Activated CD8-positive, alpha-beta memory T cell treated with anti-CD3 and anti-CD28 coated beads for 1 hour (primary cell): ENCODE measurements around the gene LSR.

Experiments
- DNase-seq, 2 donors: peaks; one replicate each; pipeline ENCODE4 v3.0.0-alpha.2; 2020; ENCODE audit warnings: low read depth in 1 of 2; ENCODE audit errors: extremely low read depth in 1 of 2

The LSR gene

DNA sequence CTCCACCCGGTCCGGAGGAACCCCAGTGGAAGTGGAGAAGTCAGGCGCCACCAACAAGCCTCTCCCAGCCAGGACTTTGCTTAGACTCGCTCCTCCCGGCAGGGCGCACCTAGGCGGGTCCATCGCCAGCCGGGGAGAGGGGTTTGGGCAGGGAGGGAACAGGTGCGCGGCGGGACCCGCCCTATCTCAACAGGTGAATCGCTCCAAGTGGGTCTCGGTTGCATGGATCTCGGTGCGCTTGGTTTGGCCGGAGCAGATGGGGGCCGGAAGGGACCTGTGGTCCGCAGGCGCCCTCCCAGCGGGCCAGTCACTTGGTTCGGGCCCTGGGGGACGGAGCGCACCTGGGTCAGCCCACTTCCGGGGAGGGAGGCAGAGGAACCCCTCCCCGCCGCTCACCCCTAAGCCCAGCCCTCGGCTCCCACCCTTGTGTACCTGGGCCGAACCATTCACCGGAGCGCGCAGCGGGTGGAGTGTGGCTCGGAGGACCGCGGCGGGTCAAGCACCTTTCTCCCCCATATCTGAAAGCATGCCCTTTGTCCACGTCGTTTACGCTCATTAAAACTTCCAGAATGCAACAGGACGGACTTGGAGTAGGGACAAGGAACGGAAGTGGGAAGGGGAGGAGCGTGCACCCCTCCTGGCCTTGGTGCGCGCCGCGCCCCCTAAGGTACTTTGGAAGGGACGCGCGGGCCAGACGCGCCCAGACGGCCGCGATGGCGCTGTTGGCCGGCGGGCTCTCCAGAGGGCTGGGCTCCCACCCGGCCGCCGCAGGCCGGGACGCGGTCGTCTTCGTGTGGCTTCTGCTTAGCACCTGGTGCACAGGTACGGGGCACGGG, at the start of gene LSR:
LSR (plus strand) TSS at position 693 of the 836 bp plus-strand sequence; CDS start at position 714, 21 bp downstream.
- DNase-seq: peak; percentile 63 to 68

- DNase-seq: no peak
These were observed 49.3 kb upstream of the LSR start for GRCh38 chr19:35199481-35199880.

GRCh38 chr19:35202722-35203688, 45.8 kb upstream of the LSR start:
- no peak for DNase-seq

- DNase-seq: no peak
These were observed 43.7 kb upstream of the LSR start for GRCh38 chr19:35204799-35205732.

DNA sequence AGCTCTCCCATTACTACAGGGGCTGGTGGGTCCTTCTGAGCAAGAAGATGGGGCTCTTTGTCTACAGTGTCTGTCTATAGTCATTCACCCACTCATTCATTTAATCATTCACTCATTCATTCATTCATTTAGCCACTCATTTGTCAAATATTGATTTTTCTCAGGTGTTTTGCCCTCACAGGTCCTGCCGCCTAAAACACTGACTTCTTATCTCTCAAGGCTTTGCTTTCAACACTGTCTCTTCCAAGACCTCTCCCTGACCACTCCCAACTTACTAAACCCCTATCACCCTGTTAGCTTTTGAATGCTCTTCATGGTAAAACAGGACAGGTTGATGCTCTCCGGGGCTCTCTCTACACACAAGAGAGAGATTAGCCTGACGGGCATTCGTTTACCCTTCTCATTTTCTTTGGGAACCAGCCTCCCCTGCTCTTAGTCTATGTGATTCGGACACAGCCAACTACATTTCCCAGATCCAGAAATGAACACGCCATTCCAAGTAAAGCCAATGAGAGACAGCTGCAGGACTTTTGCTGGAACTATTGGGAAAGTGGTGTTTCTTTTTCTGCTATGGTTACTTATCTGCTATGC, 43.0 kb upstream of the LSR start:
- DNase-seq: no peak

- DNase-seq: peak in 1 of 2 donors; percentile 27
These were observed 42.4 kb upstream of the LSR start for GRCh38 chr19:35206379-35206778.

GRCh38 chr19:35206855-35207254, 41.9 kb upstream of the LSR start:
- no peak for DNase-seq

GRCh38 chr19:35207391-35207871, 41.4 kb upstream of the LSR start:
- no peak for DNase-seq

- no peak for DNase-seq
These were observed 40.7 kb upstream of the LSR start for GRCh38 chr19:35208121-35208520.

DNA sequence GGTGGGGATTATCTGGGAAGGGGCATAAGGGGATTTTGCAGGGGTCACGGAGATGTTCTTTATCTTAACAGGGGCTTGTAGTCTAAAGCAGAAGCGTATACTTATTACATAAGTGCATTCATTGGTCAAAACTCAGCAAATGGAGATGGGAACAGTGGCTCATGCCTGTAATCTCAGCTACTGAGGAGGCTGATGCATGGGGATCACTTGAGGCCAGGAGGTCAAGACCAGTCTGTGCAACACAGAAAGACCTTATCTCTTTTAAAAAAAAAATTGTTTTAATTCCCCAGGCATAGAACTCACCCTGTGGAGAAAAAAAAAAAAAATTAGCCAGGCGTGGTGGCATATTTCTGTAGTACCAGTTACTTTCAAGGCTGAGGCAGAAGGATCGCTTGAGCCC, 39.2 kb upstream of the LSR start:
- DNase-seq: no peak

- DNase-seq: peak; percentile 58 to 71
These were observed 37.1 kb upstream of the LSR start for GRCh38 chr19:35211545-35212230.

GRCh38 chr19:35212241-35212640, 36.6 kb upstream of the LSR start:
- no peak for DNase-seq

GRCh38 chr19:35213663-35214632, 34.9 kb upstream of the LSR start:
- peak; percentile 52 to 74 for DNase-seq

DNA sequence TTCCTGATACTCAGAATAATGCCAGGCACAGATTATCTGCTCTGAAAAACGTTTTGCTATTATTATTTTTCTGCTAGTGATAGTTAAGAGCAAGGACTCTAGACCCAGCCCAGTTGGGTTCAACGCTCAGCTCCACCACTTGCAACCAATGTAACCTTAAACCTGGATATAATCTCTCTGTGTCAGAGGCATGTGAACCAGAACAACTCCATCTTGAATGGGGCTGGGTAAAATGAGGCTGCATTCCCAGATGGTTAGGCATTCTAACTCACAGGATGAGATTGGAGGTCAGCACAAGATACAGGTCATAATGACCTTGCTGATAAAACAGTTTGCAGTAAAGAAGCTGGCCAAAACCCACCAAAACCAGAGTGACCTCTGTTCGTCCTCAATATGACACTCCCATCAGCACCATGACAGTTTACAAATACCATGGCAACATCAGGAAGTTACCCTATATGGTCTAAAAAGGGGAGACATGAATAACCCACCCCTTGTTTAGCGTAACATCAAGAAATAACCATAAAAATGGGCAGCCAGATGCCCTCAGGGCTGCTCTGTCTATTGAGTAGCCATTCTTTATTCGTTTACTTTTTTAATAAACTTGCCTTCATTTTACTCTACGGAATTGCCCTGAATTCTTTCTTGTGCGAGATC, 33.9 kb upstream of the LSR start:
- no peak for DNase-seq

DNA sequence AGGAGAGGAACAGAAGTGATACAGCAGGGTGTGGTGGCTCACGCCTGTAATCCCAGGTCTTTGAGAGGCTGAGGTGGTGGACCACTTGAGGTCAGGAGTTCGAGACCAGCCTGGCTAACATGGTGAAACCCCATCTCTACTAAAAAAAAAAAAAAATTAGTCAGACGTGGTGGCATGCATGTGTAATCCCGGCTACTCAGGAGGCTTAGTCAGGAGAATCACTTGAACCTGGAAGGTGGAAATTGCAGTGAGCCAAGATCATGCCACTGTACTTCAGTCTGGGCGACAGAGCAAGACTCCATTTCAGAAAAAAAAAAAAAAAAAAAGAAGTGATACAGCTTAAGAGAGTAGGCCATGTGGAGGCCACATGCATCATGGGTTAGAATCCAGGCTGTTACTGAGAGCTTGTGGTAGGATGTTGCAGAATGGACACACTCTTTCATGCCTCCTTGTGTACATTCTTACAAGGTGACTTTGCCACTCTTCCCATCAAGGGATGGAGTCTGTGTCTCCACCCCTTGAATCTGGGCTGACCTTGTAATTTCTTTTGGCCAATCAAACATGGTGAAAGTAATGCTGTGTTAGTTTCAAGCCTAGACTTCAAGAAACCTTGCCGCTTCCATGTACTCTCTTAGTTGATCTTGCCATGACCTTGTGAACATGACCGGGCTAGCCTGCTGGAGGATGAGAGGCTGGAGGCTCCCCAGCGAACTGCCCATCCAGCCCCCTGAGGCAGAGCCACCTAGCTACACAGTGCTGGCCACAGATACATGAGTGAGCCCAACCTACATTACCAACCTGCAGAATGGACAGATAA, 32.6 kb upstream of the LSR start:
- no peak for DNase-seq

DNA sequence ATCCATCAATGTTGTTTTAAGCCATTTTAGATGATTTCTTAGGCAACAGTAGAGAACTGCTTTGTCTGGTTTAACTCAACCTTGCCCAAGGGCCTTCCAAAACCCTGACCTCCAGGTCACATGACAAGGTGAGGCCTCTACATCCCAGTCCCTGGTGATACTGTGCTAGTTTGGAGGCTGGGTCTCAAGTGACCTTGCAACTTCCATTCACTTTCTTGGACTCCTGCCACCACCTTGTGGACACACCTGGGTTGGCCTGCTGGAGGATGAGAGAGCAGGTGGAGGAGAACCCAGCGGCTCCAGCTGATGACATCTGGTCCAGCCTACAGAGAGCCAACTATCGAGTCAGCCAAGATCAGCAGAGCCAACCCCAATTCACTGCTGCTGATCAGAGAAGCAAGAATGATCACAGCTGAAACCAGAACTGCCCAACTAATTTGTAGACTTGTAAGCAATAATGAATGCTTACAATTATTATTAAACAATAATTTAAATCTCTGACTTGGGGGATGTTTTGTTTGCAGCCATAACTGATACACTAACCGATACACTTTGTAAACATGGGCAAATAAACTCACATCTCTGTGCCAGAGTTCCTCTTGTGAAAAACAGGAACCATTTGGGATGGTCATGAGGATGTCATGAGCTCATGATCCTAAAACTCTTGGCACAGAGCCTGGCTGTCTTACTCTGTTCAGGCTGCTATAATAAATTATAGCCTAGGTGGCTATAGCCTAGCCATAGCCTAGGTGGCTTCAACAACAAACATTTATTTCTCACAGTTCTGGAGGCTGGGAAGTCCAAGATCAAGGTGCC, 31.8 kb upstream of the LSR start:
- DNase-seq: no peak
